ENCODE data around the gene ZNF652.

DNA sequence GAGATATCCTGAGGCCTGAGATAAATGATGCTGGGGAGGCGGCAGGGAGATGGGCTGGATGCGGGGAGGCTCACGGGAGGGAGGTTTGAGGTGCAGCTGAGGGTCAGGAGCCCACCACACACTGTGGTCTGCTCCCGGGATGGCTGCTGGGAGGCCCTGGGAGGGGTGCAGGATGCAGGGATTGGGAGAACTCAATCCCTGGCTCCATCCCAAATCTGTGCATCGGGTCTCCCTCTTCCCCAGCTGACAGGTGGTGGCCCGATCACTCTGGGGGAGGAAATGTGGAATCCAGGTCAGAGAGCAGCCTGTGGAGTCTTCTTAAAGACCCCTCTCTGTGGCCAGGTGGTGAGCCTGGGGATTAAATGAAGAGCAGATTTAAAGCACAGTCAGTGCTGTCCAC lies 40.7 kb upstream of the ZNF652 start:
- no peak for TF ChIP-seq RAD21 (IDR thresholded peaks at IDR 0.05; ENCODE audit: low read length)
- TF ChIP-seq RFX5 (IDR thresholded peaks at IDR 0.05; ENCODE audit: low read depth, low read length): no peak
- TF ChIP-seq, protein P1, sequence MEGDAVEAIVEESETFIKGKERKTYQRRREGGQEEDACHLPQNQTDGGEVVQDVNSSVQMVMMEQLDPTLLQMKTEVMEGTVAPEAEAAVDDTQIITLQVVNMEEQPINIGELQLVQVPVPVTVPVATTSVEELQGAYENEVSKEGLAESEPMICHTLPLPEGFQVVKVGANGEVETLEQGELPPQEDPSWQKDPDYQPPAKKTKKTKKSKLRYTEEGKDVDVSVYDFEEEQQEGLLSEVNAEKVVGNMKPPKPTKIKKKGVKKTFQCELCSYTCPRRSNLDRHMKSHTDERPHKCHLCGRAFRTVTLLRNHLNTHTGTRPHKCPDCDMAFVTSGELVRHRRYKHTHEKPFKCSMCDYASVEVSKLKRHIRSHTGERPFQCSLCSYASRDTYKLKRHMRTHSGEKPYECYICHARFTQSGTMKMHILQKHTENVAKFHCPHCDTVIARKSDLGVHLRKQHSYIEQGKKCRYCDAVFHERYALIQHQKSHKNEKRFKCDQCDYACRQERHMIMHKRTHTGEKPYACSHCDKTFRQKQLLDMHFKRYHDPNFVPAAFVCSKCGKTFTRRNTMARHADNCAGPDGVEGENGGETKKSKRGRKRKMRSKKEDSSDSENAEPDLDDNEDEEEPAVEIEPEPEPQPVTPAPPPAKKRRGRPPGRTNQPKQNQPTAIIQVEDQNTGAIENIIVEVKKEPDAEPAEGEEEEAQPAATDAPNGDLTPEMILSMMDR (conservative IDR thresholded peaks at IDR 0.05; ENCODE audit: low read depth, low read length): no peak
- TF ChIP-seq POLR2A (IDR thresholded peaks at IDR 0.05; ENCODE audit: low read depth, low read length): no peak
- no peak for TF ChIP-seq SMC3 (IDR thresholded peaks at IDR 0.05; ENCODE audit: low read depth, low read length)
- no peak for TF ChIP-seq NFE2L2 (IDR thresholded peaks at IDR 0.05; ENCODE audit: low read depth, low read length)
- TF ChIP-seq CEBPB (IDR thresholded peaks at IDR 0.05; ENCODE audit: low read depth, low read length): no peak
- TF ChIP-seq CHD1 (IDR thresholded peaks at IDR 0.05; ENCODE audit: low read depth, low read length): no peak
- TF ChIP-seq, protein P2, sequence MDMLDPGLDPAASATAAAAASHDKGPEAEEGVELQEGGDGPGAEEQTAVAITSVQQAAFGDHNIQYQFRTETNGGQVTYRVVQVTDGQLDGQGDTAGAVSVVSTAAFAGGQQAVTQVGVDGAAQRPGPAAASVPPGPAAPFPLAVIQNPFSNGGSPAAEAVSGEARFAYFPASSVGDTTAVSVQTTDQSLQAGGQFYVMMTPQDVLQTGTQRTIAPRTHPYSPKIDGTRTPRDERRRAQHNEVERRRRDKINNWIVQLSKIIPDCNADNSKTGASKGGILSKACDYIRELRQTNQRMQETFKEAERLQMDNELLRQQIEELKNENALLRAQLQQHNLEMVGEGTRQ (IDR thresholded peaks at IDR 0.05; ENCODE audit: low read depth, low read length): no peak
- TF ChIP-seq, protein P3, sequence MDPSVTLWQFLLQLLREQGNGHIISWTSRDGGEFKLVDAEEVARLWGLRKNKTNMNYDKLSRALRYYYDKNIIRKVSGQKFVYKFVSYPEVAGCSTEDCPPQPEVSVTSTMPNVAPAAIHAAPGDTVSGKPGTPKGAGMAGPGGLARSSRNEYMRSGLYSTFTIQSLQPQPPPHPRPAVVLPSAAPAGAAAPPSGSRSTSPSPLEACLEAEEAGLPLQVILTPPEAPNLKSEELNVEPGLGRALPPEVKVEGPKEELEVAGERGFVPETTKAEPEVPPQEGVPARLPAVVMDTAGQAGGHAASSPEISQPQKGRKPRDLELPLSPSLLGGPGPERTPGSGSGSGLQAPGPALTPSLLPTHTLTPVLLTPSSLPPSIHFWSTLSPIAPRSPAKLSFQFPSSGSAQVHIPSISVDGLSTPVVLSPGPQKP (IDR thresholded peaks at IDR 0.05; ENCODE audit: borderline replicate concordance, low read depth, low read length): no peak
- no peak for TF ChIP-seq FOS (IDR thresholded peaks at IDR 0.05; ENCODE audit: low read depth, low read length)
- no peak for TF ChIP-seq MXI1 (IDR thresholded peaks at IDR 0.05; ENCODE audit: borderline replicate concordance, low read depth, low read length)
- no peak for TF ChIP-seq MAZ (IDR thresholded peaks at IDR 0.05; ENCODE audit: borderline replicate concordance, low read depth, low read length)
- no peak for TF ChIP-seq BHLHE40 (IDR thresholded peaks at IDR 0.05; ENCODE audit: low read depth, low read length)

Data from IMR-90 (cell line).